ENCODE data around the gene LTB4R.
A peak's percentile ranks its signal among the peaks of the same experiment; 100 is the strongest.

The LTB4R gene

DNA sequence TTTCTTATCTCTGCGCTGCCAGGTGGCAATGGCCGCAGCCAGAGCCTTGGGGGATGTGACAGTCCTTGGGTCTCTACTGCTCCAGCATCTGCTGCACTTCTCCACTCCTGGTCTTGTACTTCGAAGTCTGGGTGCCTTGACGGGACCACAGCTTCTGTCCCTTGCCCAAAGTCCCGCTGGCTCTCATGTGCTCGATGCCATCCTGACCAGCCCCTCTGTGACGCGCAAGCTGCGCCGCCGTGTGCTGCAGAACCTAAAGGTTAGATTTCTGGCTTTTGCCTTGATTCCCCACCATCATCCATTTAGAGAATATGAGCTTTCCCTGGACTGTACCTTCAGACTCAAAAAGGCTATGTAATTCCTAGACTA lies 7.3 kb upstream of the LTB4R start:
- no peak for DNase-seq

- DNase-seq, result no peak
These were observed 4.1 kb upstream of the LTB4R start for GRCh38 chr14:24307156-24307574.

- DNase-seq, result peak; percentile 7
These were observed 3.5 kb upstream of the LTB4R start, which contains the start of gene CIDEB for GRCh38 chr14:24307575-24308341. CIDEB (minus strand) TSS chr14:24307977; CDS start chr14:24307858, 119 bp downstream.

GRCh38 chr14:24308342-24309124 lies 2.8 kb upstream of the LTB4R start:
- DNase-seq, result no peak

DNA sequence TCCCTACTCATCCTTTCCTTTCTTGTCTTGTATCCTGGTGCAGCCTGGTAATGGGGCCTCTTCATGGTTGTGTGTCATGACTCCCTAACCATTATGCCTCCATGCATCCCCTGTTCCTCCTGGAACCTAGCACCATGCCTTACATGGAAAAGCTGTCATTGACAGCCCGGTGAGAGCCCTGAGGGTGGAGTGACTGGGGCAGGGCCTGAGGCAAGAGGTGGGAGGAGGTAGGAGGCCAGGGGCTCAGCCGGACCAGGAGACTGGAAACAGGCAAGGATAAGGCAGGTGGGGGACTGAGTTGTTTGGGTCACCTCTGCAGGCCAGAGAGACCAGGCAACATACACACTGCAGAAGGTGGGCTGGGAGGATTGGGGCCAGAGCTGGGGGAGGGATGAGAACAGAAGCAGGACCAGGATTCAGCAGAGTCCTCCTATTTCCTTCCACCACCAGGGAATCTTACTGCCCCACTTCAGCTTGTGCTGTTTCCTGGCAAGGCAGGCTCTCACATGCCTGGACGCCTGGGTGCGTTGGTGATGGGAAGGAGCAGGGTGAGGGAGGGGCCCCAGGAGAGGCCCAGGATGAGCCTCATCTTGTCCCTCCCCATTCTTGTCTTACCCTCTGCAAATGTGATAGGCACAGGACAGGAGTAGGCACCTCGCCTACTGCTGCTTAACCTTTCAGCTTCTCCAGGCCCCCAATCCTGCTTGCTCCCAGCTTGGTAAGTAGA lies 1.6 kb upstream of the LTB4R start, which contains the start of gene LTB4R2:
TSS of gene LTB4R2 (plus strand) at position 603 of the 727 bp plus-strand sequence. CDS start 525 bp downstream, outside the sequence.
- no peak for DNase-seq

GRCh38 chr14:24310265-24310645 lies 1.0 kb upstream of the LTB4R start:
- no peak for DNase-seq

GRCh38 chr14:24311837-24312615 lies 724 bp downstream of the LTB4R start:
- no peak for DNase-seq

DNA sequence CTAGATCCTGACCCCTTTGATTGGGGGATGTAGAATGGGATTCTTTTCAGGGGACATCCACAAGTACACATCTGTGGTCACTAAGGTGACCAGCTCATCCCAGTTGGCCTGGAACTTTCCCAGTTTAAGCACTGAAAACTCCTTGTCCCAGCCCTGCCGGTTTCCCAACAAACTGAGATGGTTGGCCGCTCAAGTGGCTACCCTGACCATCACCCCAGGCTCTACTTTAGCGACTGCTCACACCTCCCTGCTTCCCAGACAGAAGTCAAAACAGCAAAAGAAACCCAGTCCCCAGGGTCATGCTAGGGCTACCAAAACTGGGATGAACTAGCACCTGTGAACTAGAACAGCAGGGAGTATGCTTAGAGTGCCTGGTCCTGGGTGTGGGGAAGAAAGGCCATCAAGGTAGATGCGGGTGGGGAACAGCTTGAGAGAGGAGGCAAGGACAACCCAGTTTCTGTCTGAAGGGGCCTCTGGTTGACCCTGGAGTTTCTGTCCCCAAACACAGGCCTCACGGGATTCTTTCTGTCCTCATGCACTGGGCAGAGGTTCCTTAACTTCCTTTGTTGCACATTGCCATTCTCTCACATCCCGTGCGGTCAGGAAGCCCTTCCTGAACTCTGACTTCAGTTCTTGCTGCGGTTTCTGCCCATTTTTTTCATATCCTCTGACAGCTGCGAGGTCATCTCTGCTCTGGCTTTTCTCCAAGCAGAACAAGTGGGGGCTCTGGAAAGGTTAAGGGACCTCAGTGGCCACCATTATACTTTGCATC lies 1.6 kb downstream of the LTB4R start:
- no peak for DNase-seq

DNA sequence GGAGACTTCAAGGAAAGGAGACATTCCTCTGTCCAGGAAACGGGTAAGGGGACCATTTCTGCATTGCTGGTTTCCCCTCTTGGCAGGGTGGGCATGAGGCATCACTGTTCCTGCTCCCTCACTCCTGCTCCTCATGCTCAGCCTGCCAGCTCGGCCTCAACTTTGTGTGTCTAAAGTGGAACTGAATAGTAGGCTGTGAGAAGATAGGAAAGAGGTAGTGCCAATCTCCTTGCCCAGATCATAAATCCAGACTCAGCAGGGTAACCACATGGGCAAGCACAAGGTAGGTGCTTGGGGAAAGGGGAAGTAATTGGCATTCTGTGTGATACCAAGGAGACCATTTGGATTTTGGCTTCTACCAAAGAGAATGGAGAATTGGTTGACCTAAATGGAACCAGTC lies 2.6 kb downstream of the LTB4R start:
- DNase-seq, result no peak

- DNase-seq, result no peak
These were observed 3.3 kb downstream of the LTB4R start for GRCh38 chr14:24314377-24315193.

GRCh38 chr14:24315243-24315806 lies 4.0 kb downstream of the LTB4R start:
- DNase-seq, result no peak

DNA sequence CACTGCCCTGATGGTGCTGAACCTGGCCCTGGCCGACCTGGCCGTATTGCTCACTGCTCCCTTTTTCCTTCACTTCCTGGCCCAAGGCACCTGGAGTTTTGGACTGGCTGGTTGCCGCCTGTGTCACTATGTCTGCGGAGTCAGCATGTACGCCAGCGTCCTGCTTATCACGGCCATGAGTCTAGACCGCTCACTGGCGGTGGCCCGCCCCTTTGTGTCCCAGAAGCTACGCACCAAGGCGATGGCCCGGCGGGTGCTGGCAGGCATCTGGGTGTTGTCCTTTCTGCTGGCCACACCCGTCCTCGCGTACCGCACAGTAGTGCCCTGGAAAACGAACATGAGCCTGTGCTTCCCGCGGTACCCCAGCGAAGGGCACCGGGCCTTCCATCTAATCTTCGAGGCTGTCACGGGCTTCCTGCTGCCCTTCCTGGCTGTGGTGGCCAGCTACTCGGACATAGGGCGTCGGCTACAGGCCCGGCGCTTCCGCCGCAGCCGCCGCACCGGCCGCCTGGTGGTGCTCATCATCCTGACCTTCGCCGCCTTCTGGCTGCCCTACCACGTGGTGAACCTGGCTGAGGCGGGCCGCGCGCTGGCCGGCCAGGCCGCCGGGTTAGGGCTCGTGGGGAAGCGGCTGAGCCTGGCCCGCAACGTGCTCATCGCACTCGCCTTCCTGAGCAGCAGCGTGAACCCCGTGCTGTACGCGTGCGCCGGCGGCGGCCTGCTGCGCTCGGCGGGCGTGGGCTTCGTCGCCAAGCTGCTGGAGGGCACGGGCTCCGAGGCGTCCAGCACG lies 4.7 kb downstream of the LTB4R start:
- no peak for DNase-seq

DNA sequence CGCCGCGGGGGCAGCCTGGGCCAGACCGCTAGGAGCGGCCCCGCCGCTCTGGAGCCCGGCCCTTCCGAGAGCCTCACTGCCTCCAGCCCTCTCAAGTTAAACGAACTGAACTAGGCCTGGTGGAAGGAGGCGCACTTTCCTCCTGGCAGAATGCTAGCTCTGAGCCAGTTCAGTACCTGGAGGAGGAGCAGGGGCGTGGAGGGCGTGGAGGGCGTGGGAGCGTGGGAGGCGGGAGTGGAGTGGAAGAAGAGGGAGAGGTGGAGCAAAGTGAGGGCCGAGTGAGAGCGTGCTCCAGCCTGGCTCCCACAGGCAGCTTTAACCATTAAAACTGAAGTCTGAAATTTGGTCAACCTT lies 5.3 kb downstream of the LTB4R start:
- no peak for DNase-seq

DNA sequence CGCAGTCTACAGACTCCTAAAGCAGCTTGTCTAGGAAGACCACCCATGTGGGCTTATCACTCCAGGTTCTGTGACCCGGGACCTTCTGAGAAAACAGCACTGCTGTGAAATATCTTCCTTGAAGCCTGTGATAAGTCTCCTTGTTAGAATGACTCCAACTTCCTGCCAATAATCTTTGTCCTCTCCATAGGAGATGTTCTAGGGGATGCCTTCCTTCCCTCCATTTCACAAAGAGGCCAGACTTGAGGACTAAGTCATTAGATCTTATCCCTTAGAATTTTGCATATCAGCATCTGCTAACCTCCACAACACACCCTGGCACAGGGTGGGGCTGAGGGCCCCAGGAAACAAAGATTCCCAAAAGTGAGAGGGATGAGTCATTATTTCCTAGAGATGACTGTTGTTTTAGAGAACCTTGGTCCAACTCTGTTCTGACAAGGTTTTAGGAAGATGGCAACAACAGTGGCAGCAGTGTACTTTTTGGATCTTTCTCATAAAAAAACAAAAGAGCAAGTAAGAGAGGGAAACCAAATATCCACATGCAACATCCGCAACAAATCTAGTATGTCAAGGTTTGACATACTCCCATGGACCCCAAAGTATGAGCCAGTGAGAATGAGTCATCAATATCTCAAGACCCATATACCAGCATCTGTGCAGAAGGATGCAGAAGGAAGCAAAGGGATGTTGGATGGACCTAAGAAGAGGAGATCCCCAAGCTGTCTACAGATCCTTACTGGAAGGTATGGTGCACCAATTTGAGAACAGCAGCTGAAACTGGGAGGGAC lies 6.0 kb downstream of the LTB4R start:
- DNase-seq, result no peak

DNA sequence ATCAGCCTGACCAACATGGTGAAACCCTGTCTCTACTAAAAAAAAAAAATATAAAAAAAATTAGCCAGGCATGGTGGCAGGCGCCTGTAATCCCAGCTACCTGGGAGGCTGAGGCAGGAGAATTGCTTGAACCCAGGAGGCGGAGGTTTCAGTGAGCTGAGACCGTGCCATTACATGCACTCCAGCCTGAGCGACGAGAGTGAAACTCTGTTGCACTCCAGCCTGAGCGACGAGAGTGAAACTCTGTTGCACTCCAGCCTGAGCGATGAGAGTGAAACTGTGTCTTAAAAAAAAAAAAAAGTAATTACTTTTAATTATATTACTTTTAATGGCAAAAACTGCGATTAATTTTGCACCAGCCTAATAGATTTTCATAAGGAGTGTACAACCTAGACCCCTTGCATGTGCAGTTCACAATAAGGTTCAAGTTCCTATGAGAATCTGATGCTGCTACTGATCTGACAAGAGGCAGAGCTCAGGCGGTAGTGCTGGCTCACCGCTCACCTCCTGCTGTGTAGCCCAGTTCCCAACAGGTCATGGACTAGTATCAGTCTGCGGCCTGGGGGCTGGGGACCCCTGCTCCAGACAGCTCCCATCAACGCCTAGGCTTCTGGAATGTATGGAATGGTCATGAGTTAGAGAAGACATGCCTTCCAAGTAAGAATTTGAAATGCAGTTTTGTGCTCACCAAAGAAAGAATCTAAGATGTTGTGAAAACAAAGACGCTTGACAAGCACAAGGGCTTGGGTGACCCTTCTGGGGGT lies 10.1 kb downstream of the LTB4R start:
- no peak for DNase-seq

DNA sequence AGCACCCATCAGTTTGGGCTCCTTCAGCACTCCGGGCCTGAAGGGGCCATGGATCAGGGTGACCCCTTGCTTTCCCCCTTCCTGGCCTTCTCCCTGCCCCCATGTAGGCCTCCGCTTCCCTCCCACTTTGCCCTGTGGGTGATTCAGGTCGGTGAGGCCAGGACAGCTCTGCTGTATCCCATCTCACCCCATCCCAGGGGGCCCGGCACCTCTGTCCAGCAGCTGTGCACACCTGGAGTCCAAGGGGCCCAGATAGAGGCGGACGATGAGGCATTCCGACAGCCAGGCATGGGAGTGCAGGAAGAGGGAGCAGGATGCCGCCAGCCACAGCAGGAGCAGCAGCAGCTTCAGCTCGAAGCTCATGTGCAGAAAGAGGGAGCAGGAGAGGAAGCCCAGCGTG lies 11.4 kb downstream of the LTB4R start:
- no peak for DNase-seq

- DNase-seq, result no peak
These were observed 12.0 kb downstream of the LTB4R start for GRCh38 chr14:24323341-24323740.

DNA sequence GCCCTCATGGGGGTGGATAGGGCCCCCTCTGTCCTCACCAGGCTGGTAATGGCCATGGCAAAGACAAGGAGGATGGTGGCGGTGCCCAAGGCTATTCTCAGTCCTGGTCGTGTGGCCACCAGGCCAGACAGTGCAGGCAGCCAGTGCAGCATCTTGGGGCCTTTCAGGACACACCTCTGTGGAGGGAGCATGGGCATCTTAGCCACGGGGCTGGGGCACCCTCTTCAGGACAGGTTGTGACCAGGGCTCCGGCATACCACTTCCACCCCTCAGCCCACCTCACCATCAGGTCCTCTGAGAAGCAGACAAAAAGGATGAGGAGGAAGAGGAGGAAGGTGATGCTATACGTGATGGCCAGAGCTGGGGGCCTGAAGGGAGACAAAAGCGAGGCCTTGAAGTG lies 12.7 kb downstream of the LTB4R start:
- DNase-seq, result no peak
